DOHH2 (cell line): ENCODE data around the gene GPATCH8.

Source experiments
- H3F3A ChIP-seq: fragments of 200-600 bp; sonication (generic), shearing (Covaris generic); 2 replicates; pipeline ENCODE4 v1.6.0; 2016; ENCODE audit warnings: antibody characterized with exemption, mild to moderate bottlenecking; ENCODE audit not compliant: control insufficient read depth, insufficient read depth
- H3K27ac ChIP-seq: fragments of 200-600 bp; sonication (generic); 2 replicates; pipeline ENCODE4 v1.5.1; 2014; ENCODE audit warnings: low read depth, mild to moderate bottlenecking, low read length, moderate library complexity
- H3K27me3 ChIP-seq: fragments of 200-600 bp; sonication (generic); 2 replicates; pipeline ENCODE4 v1.6.1; 2014; ENCODE audit warnings: mild to moderate bottlenecking, low read length, mixed read lengths; ENCODE audit not compliant: control insufficient read depth
- H3K36me3 ChIP-seq: fragments of 200-600 bp; sonication (generic); 2 replicates; pipeline ENCODE4 v1.6.1; 2014; ENCODE audit warnings: mild to moderate bottlenecking, low read length, moderate library complexity, mixed read lengths; ENCODE audit not compliant: control insufficient read depth
- H3K4me1 ChIP-seq: fragments of 200-600 bp; sonication (generic); 2 replicates; pipeline ENCODE4 v1.6.1; 2014; ENCODE audit warnings: mild to moderate bottlenecking, low read length, mixed read lengths; ENCODE audit not compliant: control insufficient read depth
- H3K4me2 ChIP-seq: fragments of 200-600 bp; sonication (generic); 2 replicates; pipeline ENCODE4 v1.6.0; 2014; ENCODE audit warnings: mild to moderate bottlenecking, low read length, moderate library complexity
- H3K4me3 ChIP-seq: fragments of 200-600 bp; sonication (generic); 2 replicates; pipeline ENCODE4 v1.5.1; 2014; ENCODE audit warnings: mild to moderate bottlenecking, low read length, mixed read lengths
- H3K79me2 ChIP-seq: fragments of 200-600 bp; sonication (generic); 2 replicates; pipeline ENCODE4 v1.6.1; 2014; ENCODE audit warnings: mild to moderate bottlenecking, low read length, mixed read lengths; ENCODE audit not compliant: control insufficient read depth
- H3K9me2 ChIP-seq: fragments of 200-600 bp; sonication (generic); replicated peaks from 2 replicates; pipeline ENCODE4 v1.6.1; 2014; ENCODE audit warnings: mild to moderate bottlenecking, low read length, mixed read lengths; ENCODE audit not compliant: control insufficient read depth
- H3K9me3 ChIP-seq: fragments of 200-600 bp; sonication (generic); 2 replicates; pipeline ENCODE4 v1.6.1; 2014; ENCODE audit warnings: antibody characterized with exemption, low read length, mixed read lengths; ENCODE audit not compliant: control insufficient read depth, insufficient read depth
- H4K20me1 ChIP-seq: fragments of 200-600 bp; sonication (generic); 2 replicates; pipeline ENCODE4 v1.6.0; 2014; ENCODE audit warnings: low read depth, mild to moderate bottlenecking, antibody characterized with exemption, low read length, moderate library complexity; ENCODE audit not compliant: control insufficient read depth, insufficient read depth
- EZH2phosphoT487 ChIP-seq: fragments of 200-600 bp; sonication (generic); IDR thresholded peaks from 2 replicates; pipeline ENCODE4 v1.6.1; 2017; ENCODE audit warnings: borderline replicate concordance, mild to moderate bottlenecking, antibody characterized with exemption, low read length, moderate library complexity, mixed read lengths
- TF ChIP-seq, protein P1 (sequence below): fragments of 200-600 bp; sonication (generic); IDR thresholded peaks from one replicate; pipeline ENCODE4 v1.5.1; 2014; ENCODE audit warnings: antibody characterized with exemption, mild to moderate bottlenecking, low read depth, low read length; ENCODE audit not compliant: poor library complexity, severe bottlenecking

GPATCH8 gene

GRCh38 chr17:44358066-44358465, 145.1 kb downstream of the GPATCH8 start:
- Histone ChIP-seq H3K27me3 (peaks cover 23% of the 10 kb centered on the region), H3K79me2 (no peaks in the 10 kb centered on the region), H3K36me3 (peaks cover 3% of the 10 kb centered on the region), H3F3A (no peaks in the 10 kb centered on the region), H3K4me3 (no peak overlapping the region), H3K4me2 (no peak overlapping the region), H3K27ac (no peak overlapping the region), H3K9me3 (no peaks in the 10 kb centered on the region), H4K20me1 (no peaks in the 10 kb centered on the region), H3K4me1 (peaks cover 45% of the 10 kb centered on the region), H3K9me2 (no peaks in the 10 kb centered on the region)
- TF ChIP-seq, protein P1, sequence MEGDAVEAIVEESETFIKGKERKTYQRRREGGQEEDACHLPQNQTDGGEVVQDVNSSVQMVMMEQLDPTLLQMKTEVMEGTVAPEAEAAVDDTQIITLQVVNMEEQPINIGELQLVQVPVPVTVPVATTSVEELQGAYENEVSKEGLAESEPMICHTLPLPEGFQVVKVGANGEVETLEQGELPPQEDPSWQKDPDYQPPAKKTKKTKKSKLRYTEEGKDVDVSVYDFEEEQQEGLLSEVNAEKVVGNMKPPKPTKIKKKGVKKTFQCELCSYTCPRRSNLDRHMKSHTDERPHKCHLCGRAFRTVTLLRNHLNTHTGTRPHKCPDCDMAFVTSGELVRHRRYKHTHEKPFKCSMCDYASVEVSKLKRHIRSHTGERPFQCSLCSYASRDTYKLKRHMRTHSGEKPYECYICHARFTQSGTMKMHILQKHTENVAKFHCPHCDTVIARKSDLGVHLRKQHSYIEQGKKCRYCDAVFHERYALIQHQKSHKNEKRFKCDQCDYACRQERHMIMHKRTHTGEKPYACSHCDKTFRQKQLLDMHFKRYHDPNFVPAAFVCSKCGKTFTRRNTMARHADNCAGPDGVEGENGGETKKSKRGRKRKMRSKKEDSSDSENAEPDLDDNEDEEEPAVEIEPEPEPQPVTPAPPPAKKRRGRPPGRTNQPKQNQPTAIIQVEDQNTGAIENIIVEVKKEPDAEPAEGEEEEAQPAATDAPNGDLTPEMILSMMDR, result no peak
- TF ChIP-seq EZH2phosphoT487, result no peak

DNA sequence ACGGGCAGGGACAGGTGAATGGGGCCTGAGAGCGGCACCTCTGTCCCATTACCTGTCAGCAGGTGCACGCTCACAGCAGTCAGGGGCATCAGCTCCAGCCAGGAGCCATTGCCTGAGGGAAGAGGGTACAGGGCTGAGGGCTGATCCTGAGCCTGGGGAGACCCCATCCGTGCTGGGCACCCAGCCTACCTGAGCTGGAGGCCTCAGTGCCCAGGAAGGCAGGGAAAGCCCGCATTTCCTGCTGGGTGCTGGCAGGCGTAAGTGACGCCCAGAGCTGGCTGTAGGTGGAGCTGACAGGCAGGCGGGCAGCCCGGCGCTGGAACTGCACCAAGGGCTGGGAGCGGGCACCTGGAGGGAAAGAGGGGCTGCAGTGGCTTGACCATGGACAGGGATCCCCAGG, 147.0 kb downstream of the GPATCH8 start:
- Histone ChIP-seq H4K20me1 (no peaks in the 10 kb centered on the region), H3K79me2 (no peaks in the 10 kb centered on the region), H3K9me3 (no peaks in the 10 kb centered on the region), H3K27ac (no peak overlapping the region), H3K4me1 (peaks cover 27% of the 10 kb centered on the region), H3F3A (no peaks in the 10 kb centered on the region), H3K9me2 (no peaks in the 10 kb centered on the region), H3K27me3 (peaks cover 14% of the 10 kb centered on the region; the same call in 1 of the 2 replicates), H3K4me3 (no peak overlapping the region), H3K4me2 (no peak overlapping the region), H3K36me3 (peaks cover 21% of the 10 kb centered on the region)
- TF ChIP-seq EZH2phosphoT487, result no peak
- TF ChIP-seq, protein P1, result no peak

- peaks cover 27% of the 10 kb centered on the region for H3K36me3 ChIP-seq
- TF ChIP-seq EZH2phosphoT487, result no peak
- TF ChIP-seq, protein P1, result no peak
- peaks cover 14% of the 10 kb centered on the region; the same call in 1 of the 2 replicates for H3K27me3 ChIP-seq
- no peak overlapping the region for H3K27ac ChIP-seq
- H3K9me2 ChIP-seq, result no peaks in the 10 kb centered on the region
- H4K20me1 ChIP-seq, result no peaks in the 10 kb centered on the region
- H3K4me2 ChIP-seq, result no peak overlapping the region
- H3K9me3 ChIP-seq, result no peaks in the 10 kb centered on the region
- H3K79me2 ChIP-seq, result no peaks in the 10 kb centered on the region
- peaks cover 25% of the 10 kb centered on the region for H3K4me1 ChIP-seq
- no peaks in the 10 kb centered on the region for H3F3A ChIP-seq
- no peak overlapping the region for H3K4me3 ChIP-seq
Observed at GRCh38 chr17:44355642-44356099, 147.5 kb downstream of the GPATCH8 start.
